BJ (cell line): ENCODE measurements around the gene STX10. TPM values are rescaled to one million over a fixed set of nuclear protein-coding genes. Genes with fewer than 3 reads are reported as not detected.
"Not testable (repeated sequence)": the region's sequence is repeated elsewhere in the genome, so short reads cannot be mapped to it uniquely, and the experiment has no call there.

Experiments used
- CTCF ChIA-PET: fragments of 350-600 bp; formaldehyde crosslinking; extraction: SDS; loops from one replicate; lab custom pipeline; 2021; ENCODE audit warnings: antibody characterized with exemption, inconsistent platforms; lab: Yijun Ruan, JAX
- POLR2A ChIA-PET: fragments of 300-600 bp; sonication (Branson Sonifier 250); formaldehyde crosslinking; extraction: SDS; loops from one replicate; lab custom pipeline; 2021; ENCODE audit warnings: antibody characterized with exemption; lab: Charles Lee
- DNase-seq: peaks from one replicate; pipeline ENCODE4 v3.0.0-alpha.2; 2011; ENCODE audit warnings: low read depth
- H3K27me3 ChIP-seq: 2 replicates; pipeline ENCODE4 v1.6.0; 2011; ENCODE audit warnings: low read length; ENCODE audit not compliant: control insufficient read depth, insufficient read depth
- H3K36me3 ChIP-seq: 2 replicates; pipeline ENCODE4 v1.5.1; 2011; ENCODE audit warnings: low read length; ENCODE audit not compliant: control insufficient read depth, insufficient read depth
- H3K4me3 ChIP-seq: 2 replicates; pipeline ENCODE4 v1.5.1; 2011; ENCODE audit warnings: low read depth, mild to moderate bottlenecking, control low read depth, low read length
- polyA plus RNA-seq: library from polyadenylated mRNA; depleted of rRNA; stranded (reverse); fragments of >200 nt; gene quantifications from 2 replicates; pipeline ENCODE4 v1.2.3, GENCODE V29; 2011
- TF ChIP-seq, protein P1 (sequence below): IDR thresholded peaks from 2 replicates; pipeline ENCODE4 v1.5.1; 2011; ENCODE audit warnings: low read depth, mild to moderate bottlenecking, control low read depth, inconsistent platforms, low read length, moderate library complexity; ENCODE audit not compliant: insufficient read depth

Gene STX10
- polyA plus RNA-seq, 1 experiment = 73.1 TPM

DNA sequence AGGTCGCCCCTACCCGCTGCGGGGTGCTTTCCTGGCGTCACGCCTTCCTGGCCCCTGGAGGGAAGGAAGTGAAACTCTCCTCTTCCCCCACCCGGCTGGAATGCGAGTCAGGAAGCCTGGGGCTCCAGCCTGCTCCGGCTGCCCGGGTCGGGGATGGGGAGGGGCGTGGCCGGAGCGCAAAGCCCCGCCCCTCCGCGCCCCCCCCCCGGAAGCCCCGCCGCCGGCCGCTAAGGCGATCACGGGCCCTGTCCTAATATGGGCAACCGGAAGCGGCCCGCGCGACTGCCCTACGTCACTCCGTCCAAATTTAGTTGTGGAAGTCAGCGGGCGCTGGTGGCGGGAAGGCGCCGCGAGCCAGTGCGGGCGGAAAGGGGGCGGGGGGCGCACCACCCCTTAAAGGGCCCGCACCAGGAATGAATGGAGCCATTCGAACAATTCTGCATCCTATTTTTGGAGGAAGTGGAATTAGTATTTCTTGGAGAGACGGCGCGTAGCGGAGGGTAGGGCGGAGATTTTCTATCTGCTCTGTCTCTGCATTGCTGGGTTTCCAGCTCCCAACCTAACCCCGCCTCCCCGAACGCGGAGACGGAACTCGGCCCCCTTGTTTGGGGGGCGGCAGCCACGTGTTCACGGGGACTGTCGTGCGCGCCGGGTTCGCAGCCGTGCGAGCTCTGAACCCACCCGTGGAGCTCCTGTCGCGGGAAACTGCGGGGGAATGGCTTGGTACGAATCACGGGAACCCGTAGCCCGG lies 1.6 kb upstream of the STX10 start:
- H3K4me3 ChIP-seq = peak overlapping the region; percentile 92
- CTCF ChIA-PET = interaction anchor here (0.9 to 1.7 kb wide), 7 partner anchors 11 to 186 kb away, joined by 3 to 7 read pairs (median 3); partner anchors contain the start of gene NACC1

DNA sequence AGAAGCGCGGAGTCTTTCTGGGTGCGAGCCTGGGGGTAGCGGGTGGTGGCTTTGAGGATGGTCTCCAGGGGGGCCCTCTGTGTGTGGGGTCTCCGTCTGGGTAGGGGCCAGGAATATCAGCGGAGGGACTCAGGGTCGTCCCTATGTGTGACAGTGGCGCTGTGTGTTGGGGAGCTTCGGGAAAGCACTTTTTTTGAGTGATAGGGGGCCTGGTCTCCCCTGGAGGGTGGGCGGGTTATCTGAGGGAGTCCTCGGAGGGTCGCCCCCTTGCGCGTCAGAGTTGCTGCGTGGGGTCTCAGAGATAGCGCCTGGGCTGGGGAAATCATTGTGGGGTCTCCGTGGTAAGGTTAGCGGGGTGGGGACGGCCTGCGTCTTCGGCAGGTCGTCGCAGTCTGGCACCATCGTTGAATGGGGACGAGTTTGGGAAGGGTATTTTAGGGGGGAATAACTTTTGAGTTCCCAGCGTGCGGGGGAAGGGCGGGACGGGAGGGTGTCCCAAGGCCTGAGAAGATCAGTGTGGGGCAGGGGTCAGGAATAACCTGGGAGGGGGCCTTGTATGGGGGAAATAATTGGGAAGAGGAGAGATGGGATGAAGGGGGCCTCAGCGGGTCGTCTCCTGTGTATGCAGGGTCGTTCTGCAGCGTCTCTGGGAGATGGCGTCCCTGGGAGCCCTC lies 893 bp upstream of the STX10 start:
- no peaks in the 10 kb centered on the region for H3K27me3 ChIP-seq
- no peak for DNase-seq
- peaks cover 6% of the 10 kb centered on the region; the same call in 1 of the 2 replicates for H3K36me3 ChIP-seq
- CTCF ChIA-PET = interaction anchor here (1.0 to 2.5 kb wide), 7 partner anchors 13 to 186 kb away, joined by 3 to 10 read pairs (median 3); no protein-coding TSS in a partner anchor
- POLR2A ChIA-PET = no interaction called here
- H3K4me3 ChIP-seq = peak overlapping the region; percentile 88
- TF ChIP-seq, protein P1, sequence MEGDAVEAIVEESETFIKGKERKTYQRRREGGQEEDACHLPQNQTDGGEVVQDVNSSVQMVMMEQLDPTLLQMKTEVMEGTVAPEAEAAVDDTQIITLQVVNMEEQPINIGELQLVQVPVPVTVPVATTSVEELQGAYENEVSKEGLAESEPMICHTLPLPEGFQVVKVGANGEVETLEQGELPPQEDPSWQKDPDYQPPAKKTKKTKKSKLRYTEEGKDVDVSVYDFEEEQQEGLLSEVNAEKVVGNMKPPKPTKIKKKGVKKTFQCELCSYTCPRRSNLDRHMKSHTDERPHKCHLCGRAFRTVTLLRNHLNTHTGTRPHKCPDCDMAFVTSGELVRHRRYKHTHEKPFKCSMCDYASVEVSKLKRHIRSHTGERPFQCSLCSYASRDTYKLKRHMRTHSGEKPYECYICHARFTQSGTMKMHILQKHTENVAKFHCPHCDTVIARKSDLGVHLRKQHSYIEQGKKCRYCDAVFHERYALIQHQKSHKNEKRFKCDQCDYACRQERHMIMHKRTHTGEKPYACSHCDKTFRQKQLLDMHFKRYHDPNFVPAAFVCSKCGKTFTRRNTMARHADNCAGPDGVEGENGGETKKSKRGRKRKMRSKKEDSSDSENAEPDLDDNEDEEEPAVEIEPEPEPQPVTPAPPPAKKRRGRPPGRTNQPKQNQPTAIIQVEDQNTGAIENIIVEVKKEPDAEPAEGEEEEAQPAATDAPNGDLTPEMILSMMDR = no peak

More for the DNA sequence above, 1.6 kb upstream of the STX10 start:
- DNase-seq = peak; percentile 78
- Histone ChIP-seq H3K36me3 (peaks cover 6% of the 10 kb centered on the region; the same call in 1 of the 2 replicates), H3K27me3 (no peaks in the 10 kb centered on the region)
- POLR2A ChIA-PET = interaction anchor here (0.6 kb wide), 3 partner anchors 9 to 346 kb away, joined by 3 to 10 read pairs (median 3); no protein-coding TSS in a partner anchor
- TF ChIP-seq, protein P1 = peak; percentile 39

DNA sequence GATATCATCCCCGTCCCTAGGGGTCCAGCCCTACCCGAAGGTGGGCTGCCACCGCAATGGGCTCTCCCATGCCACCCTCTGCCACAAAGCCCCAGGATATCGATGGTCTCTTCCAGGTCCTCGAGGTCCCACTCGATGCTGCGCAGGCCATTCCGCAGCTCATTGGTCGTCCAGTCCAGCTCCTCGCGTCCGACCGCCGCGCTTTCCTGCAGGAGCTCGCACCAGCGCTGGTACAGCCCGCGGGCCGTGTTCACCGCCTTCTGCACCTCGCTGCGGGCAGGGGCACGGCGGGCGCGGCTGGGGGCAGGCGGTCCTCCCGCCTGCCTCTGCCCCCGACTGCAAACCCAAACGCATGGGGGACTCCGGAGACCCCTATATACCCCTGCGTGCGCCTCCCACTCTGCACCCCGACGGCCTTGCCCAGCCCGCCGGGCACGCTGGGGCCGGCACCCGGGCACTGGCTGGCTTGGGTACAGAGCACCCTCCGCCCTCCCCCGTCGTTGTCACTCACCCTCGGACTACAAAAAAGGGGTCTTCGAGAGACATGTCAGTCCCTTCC lies 468 bp downstream of the STX10 start:
- Histone ChIP-seq H3K36me3 (peaks cover 10% of the 10 kb centered on the region), H3K4me3 (peak overlapping the region; percentile 88), H3K27me3 (no peaks in the 10 kb centered on the region)
- ChIA-PET POLR2A (interaction anchor here (0.7 kb wide), 1 partner anchor 156 kb away, joined by 3 read pairs; no protein-coding TSS in a partner anchor), CTCF (interaction anchor here (0.6 to 2.5 kb wide), 10 partner anchors 14 to 184 kb away, joined by 3 to 10 read pairs (median 4); partner anchors contain the start of gene NACC1)
- no peak for DNase-seq
- TF ChIP-seq, protein P1 = no peak

DNA sequence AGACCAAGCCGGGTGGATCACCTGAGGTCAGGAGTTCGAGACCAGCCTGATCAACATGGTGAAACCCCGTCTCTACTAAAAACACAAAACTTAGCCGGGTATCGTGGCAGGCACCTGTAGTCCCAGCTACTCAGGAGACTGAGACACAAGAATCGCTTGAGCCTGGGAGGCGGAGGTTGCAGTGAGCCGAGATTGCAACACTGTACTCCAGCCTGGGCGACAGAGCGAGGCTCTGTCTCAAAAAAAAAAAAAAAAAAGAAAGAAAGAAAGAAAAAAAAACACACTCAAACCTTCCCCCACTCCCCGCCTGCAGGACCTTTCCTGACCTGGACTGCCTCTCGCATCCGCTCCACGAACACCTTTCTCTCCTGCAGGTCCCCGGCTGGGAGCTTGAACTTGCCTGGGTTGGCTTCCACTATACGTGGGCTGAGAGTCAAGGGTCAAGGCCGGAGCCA lies 975 bp downstream of the STX10 start:
- DNase-seq, H3K27me3 ChIP-seq, POLR2A ChIA-PET: not testable (repeated sequence)
- CTCF ChIA-PET = interaction anchor here (0.6 to 2.5 kb wide), 7 partner anchors 29 to 184 kb away, joined by 3 to 10 read pairs (median 5); partner anchors contain the start of gene NACC1
- peak overlapping the region; percentile 88 for H3K4me3 ChIP-seq
- peaks cover 15% of the 10 kb centered on the region for H3K36me3 ChIP-seq

DNA sequence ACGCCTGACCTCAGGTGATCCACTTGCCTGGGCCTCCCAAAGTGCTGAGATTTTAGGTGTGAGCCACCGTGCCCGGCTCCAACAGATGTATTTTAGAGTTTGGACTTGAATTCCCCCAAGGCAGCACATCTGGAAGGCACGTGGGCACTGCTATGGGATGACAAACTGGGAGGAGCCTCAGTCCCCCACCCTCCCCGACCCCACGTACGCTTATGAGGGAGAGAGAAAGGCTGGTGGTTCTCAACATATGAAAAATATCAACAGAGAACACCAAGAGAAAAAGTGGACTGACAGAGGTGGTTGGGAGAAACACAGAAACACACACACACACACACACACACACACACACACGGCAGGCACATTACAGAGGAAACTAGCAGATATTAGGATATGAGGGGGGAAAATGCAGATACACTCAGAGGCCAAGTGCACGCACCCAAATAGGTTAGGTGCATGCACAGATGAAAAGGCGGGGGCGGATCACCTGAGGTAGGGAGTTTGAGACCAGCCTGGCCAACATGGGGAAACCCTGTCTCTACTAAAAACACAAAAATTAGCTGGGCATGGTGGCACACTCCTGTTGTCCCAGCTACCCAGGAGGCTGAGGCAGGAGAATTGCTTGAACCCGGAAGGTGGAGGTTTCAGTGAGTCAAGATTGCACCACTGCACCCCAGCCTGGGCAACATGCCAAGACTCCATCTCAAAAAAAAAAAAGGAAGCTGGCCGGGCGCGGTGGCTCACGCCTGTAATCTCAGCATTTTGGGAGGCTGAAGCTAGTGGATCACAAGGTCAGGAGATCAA lies 3.2 kb downstream of the STX10 start:
- DNase-seq = no peak
- Histone ChIP-seq H3K27me3 (no peaks in the 10 kb centered on the region), H3K36me3 (peaks cover 12% of the 10 kb centered on the region), H3K4me3 (no peak overlapping the region)
- TF ChIP-seq, protein P1 = no peak
- POLR2A ChIA-PET = no interaction called here
- CTCF ChIA-PET = no interaction called here
